Activated naive CD4-positive, alpha-beta T cell treated with anti-CD3 and anti-CD28 coated beads for 36 hours (primary cell): ENCODE results near the gene PPID. TPM values are rescaled to one million over a fixed set of nuclear protein-coding genes. Genes with fewer than 3 reads are reported as not detected.
"Not testable (repeated sequence)": the region's sequence is repeated elsewhere in the genome, so short reads cannot be mapped to it uniquely, and the experiment has no call there.

Experiments
- CTCF ChIA-PET: fragments of 350-600 bp; sonication (Branson Sonifier 250); formaldehyde crosslinking; loops from one replicate; lab custom pipeline; 2021; ENCODE audit warnings: antibody characterized with exemption; lab: Charles Lee
- DNase-seq: peaks from one replicate; pipeline ENCODE4 v3.0.0-alpha.2; 2020
- H3K27ac Mint-ChIP-seq: one replicate; pipeline ENCODE4 v1.8.0; 2021; ENCODE audit warnings: mild to moderate bottlenecking, mixed read lengths
- H3K27me3 Mint-ChIP-seq: one replicate; pipeline ENCODE4 v1.8.0; 2021; ENCODE audit warnings: low read depth, mixed read lengths
- H3K36me3 Mint-ChIP-seq: one replicate; pipeline ENCODE4 v1.8.0; 2021; ENCODE audit warnings: low read depth, mixed read lengths
- H3K4me1 Mint-ChIP-seq: one replicate; pipeline ENCODE4 v1.8.0; 2021; ENCODE audit warnings: low read depth, mixed read lengths
- H3K4me3 Mint-ChIP-seq: one replicate; pipeline ENCODE4 v1.8.0; 2021; ENCODE audit warnings: mild to moderate bottlenecking, moderate library complexity, mixed read lengths
- H3K9me3 Mint-ChIP-seq: one replicate; pipeline ENCODE4 v1.8.0; 2021; ENCODE audit warnings: mixed read lengths
- intact Hi-C: fragments of 100-400 bp; cut with micrococcal nuclease; formaldehyde crosslinking; loops from one replicate; pipeline ENCODE4 v1.15.1; 2023
- total RNA-seq, 2 experiments: library from RNA; stranded (reverse); gene quantifications; one replicate each; pipeline ENCODE4 v1.2.3, GENCODE V29; 2021

Gene PPID
- total RNA-seq, 2 experiments from 2014 or later, result 55.4 to 55.6 TPM

- H3K4me3 Mint-ChIP-seq, result no peak overlapping the region
- H3K27ac Mint-ChIP-seq, result no peak overlapping the region
- H3K4me1 Mint-ChIP-seq, result peaks cover under 1% of the 10 kb centered on the region
- H3K27me3 Mint-ChIP-seq, result no peaks in the 10 kb centered on the region
- intact Hi-C loops, result no loop called here
- DNase-seq, result no peak
- no peaks in the 10 kb centered on the region for H3K9me3 Mint-ChIP-seq
- H3K36me3 Mint-ChIP-seq, result peaks cover 8% of the 10 kb centered on the region
- CTCF ChIA-PET, result interaction anchor here (0.7 to 1.0 kb wide), 2 partner anchors 173 to 524 kb away, joined by 5 read pairs; no protein-coding TSS in a partner anchor
Measured at GRCh38 chr4:158678767-158679166, 44.4 kb downstream of the PPID start.

DNA sequence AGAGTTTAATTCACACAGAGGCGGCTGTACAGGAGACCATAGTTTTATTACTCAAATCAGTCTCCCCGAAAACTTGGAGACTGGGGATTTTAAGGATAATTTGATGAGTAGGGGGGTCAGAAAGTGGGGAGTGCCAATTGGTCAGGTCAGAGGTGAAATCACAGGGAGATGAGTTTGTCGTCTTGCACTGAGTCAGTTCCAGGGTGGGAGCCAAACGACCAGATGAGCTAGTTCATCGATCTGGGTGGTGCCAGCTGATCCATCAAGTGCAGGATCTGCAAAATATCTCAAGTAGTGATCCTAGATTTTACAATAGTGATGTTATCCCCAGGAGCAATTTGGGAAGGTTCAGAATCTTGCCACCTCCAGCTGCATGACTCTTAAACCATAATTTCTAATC is 47.1 kb downstream of the PPID start:
- CTCF ChIA-PET, result no interaction called here
- no peak overlapping the region for H3K27ac Mint-ChIP-seq
- no peaks in the 10 kb centered on the region for H3K9me3 Mint-ChIP-seq
- peaks cover 7% of the 10 kb centered on the region for H3K36me3 Mint-ChIP-seq
- H3K4me3 Mint-ChIP-seq, result no peak overlapping the region
- intact Hi-C loops, result no loop called here
- H3K4me1 Mint-ChIP-seq, result peaks cover 9% of the 10 kb centered on the region
- no peak for DNase-seq
- no peaks in the 10 kb centered on the region for H3K27me3 Mint-ChIP-seq

DNA sequence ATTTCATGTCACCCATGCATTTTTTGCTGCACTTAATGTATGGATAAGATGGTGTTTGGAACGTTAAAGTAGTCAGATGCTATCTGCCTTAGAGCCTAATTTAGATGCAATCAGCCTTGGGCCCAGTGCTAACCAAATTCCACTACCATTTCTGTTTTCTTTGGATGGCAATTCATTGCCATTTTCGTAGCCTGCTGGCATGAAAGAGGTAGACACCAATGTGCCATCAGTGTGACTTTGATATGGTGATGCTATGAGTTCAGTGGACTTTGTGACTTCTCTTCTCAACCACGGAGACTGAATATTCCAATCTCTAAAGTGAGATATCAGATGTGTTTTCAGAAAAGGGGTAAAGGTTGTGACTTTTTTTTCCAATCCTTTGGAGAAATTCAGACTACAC is 49.6 kb downstream of the PPID start:
- CTCF ChIA-PET, result interaction anchor here (1.3 to 1.7 kb wide), 2 partner anchors 7 to 23 kb away, joined by 3 to 4 read pairs; no protein-coding TSS in a partner anchor
- no peaks in the 10 kb centered on the region for H3K27me3 Mint-ChIP-seq
- H3K4me3 Mint-ChIP-seq, result no peak overlapping the region
- intact Hi-C loops, result loop anchor here (2.0 to 5.0 kb wide), 2 partner anchors 139 to 461 kb away; partner anchors contain the start of gene TMEM144
- no peak for DNase-seq
- peaks cover 19% of the 10 kb centered on the region for H3K4me1 Mint-ChIP-seq
- H3K36me3 Mint-ChIP-seq, result peaks cover 5% of the 10 kb centered on the region
- no peak overlapping the region for H3K27ac Mint-ChIP-seq
- H3K9me3 Mint-ChIP-seq, result no peaks in the 10 kb centered on the region

- Mint-ChIP-seq H3K4me1 (peaks cover 19% of the 10 kb centered on the region), H3K36me3 (peaks cover 5% of the 10 kb centered on the region), H3K4me3 (peak within 1 kb of the TSS; percentile 96), H3K9me3 (no peaks in the 10 kb centered on the region), H3K27ac (peak within 1 kb of the TSS; percentile 94), H3K27me3 (no peaks in the 10 kb centered on the region)
- intact Hi-C loops, result loop anchor here (1.0 to 5.0 kb wide), 10 partner anchors 51 to 534 kb away; partner anchors contain the start of genes FNIP2, PPID and TMEM144
- CTCF ChIA-PET, result interaction anchor here (1.3 to 1.7 kb wide), 2 partner anchors 9 to 24 kb away, joined by 3 to 4 read pairs; no protein-coding TSS in a partner anchor
- peak; percentile 97 for DNase-seq
Measured at GRCh38 chr4:158671915-158672806, 51.0 kb downstream of the PPID start, which contains the start of gene ETFDH. ETFDH (plus strand) TSS chr4:158672296; CDS start chr4:158672457, 161 bp downstream.

GRCh38 chr4:158671665-158671914 is 51.6 kb downstream of the PPID start, which contains the start of gene C4orf46:
C4orf46 (minus strand) TSS chr4:158671887; CDS start chr4:158671801, 86 bp downstream.
- Mint-ChIP-seq H3K4me1 (peaks cover 19% of the 10 kb centered on the region), H3K36me3 (peaks cover 3% of the 10 kb centered on the region), H3K4me3 (peak within 1 kb of the TSS; percentile 96), H3K27me3 (no peaks in the 10 kb centered on the region), H3K27ac (peak within 1 kb of the TSS; percentile 94), H3K9me3 (no peaks in the 10 kb centered on the region)
- intact Hi-C loops, result loop anchor here (1.0 to 5.0 kb wide), 7 partner anchors 52 to 535 kb away; partner anchors contain the start of genes PPID and TMEM144
- CTCF ChIA-PET, result no interaction called here
- DNase-seq, result no peak

DNA sequence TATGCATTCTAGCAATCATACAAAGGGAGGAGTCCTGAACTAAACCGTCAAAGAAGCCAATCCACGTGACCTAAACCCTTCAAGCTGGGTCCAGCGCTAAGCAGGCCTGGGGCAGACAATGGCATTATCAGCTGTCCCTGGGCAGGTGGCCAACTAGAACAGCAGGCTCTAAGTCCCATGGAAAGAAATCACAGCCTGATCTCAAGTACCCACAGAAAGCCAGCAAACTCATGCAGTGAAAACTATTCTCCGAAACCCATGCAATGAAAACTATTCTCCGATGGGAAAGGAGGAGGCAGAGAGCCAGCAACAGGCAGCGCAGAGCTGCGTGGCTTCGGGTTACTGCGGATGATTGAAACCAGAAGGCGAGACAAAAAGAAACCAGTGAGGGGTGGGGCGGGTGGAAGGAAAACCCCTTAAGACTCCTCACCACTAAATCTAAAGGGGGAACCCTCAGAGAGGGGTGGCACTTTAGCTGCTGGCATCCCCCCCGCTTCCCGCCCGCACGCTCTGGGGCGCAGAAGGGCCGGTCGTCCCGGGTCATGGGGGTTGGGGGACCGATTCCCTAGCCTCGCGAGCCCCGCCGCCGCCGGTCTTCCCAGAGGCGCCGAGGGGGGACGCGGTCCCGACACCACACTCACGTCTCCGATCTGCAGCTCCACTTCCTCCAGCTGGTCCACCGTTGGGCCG is 52.1 kb downstream of the PPID start:
- peak overlapping the region; percentile 96 for H3K4me3 Mint-ChIP-seq
- no peaks in the 10 kb centered on the region for H3K27me3 Mint-ChIP-seq
- CTCF ChIA-PET, result interaction anchor here (1.1 kb wide), 1 partner anchor 54 kb away, joined by 4 read pairs; no protein-coding TSS in a partner anchor
- H3K4me1 Mint-ChIP-seq, result peaks cover 19% of the 10 kb centered on the region
- peak; percentile 86 for DNase-seq
- intact Hi-C loops, result loop anchor here (1.0 to 5.0 kb wide), 7 partner anchors 52 to 535 kb away; partner anchors contain the start of genes PPID and TMEM144
- peaks cover 3% of the 10 kb centered on the region for H3K36me3 Mint-ChIP-seq
- H3K9me3 Mint-ChIP-seq, result no peaks in the 10 kb centered on the region
- H3K27ac Mint-ChIP-seq, result peak overlapping the region; percentile 94

GRCh38 chr4:158669310-158669709 is 53.9 kb downstream of the PPID start:
- intact Hi-C loops, result no loop called here
- H3K4me3 Mint-ChIP-seq, result no peak overlapping the region

DNA sequence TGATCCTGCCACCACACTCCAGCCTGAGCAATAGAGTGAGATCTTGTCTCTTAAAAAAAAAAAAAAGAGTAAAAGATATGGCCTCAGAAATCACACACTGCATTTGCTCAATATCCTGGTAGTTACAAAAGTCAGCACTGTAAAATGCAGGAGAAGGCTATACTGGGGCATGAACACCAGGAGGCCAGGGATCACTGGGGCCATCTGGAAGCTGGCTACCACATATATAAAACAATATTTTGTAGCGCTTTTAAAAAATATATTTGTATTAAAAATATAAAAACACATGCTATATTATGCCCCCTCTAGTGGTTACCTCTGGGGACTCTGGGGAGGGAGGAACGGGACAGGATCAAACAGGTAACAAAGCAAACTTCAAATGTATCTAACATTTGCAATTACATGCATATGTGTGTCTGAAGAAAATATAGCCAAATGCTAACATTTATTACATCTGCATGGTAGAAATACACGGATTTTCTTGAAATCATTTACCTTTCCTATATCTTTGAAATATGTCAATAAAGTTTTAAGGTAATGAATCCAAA is 55.5 kb downstream of the PPID start:
- Mint-ChIP-seq H3K9me3 (no peaks in the 10 kb centered on the region), H3K4me3 (no peak overlapping the region), H3K27ac (no peak overlapping the region), H3K4me1 (peaks cover 16% of the 10 kb centered on the region), H3K36me3 (peaks cover 3% of the 10 kb centered on the region), H3K27me3 (no peaks in the 10 kb centered on the region)
- peak; percentile 28 for DNase-seq
- intact Hi-C loops, result loop anchor here (2.0 kb wide), 1 partner anchor 171 kb away; no protein-coding TSS in a partner anchor
- CTCF ChIA-PET, result interaction anchor here (0.6 to 0.7 kb wide), 6 partner anchors 59 to 441 kb away, joined by 3 to 5 read pairs (median 4); no protein-coding TSS in a partner anchor

More at GRCh38 chr4:158669310-158669709, 53.9 kb downstream of the PPID start:
- Mint-ChIP-seq H3K27ac (no peak overlapping the region), H3K36me3 (peaks cover 3% of the 10 kb centered on the region), H3K27me3 (no peaks in the 10 kb centered on the region), H3K9me3 (no peaks in the 10 kb centered on the region), H3K4me1 (peaks cover 19% of the 10 kb centered on the region)
- DNase-seq, result no peak
- CTCF ChIA-PET, result interaction anchor here (0.7 to 1.2 kb wide), 3 partner anchors 34 to 245 kb away, joined by 3 to 4 read pairs (median 3); no protein-coding TSS in a partner anchor

DNA sequence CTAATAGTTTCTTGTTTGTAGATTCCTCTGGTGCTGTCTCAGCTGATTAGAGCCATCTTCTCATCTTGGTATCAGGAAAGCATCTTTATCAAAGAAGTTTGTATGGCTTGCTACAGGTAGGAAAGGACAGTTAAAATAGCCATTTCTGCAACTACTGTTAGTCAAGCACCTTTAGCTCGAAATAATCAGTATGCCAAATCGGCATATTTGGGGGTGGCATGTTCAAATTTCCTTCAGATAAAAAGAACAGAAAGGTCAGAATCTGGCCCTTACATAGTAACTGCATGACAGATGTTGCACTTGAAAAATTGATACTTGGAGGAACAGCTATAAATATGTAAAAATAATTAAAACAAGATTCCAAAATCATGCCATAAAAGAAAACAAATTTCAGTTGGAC is 56.3 kb downstream of the PPID start:
- Mint-ChIP-seq H3K4me1 (peaks cover 13% of the 10 kb centered on the region), H3K27ac (no peak overlapping the region), H3K9me3 (no peaks in the 10 kb centered on the region), H3K27me3 (no peaks in the 10 kb centered on the region), H3K4me3 (no peak overlapping the region), H3K36me3 (peaks cover 3% of the 10 kb centered on the region)
- intact Hi-C loops, result loop anchor here (2.0 kb wide), 1 partner anchor 170 kb away; no protein-coding TSS in a partner anchor
- CTCF ChIA-PET, result interaction anchor here (0.6 to 0.7 kb wide), 3 partner anchors 58 to 139 kb away, joined by 3 to 4 read pairs (median 3); no protein-coding TSS in a partner anchor
- no peak for DNase-seq

GRCh38 chr4:158664806-158665205 is 58.4 kb downstream of the PPID start:
- H3K27me3 Mint-ChIP-seq, result no peaks in the 10 kb centered on the region
- CTCF ChIA-PET, result no interaction called here
- H3K27ac Mint-ChIP-seq, result no peak overlapping the region
- H3K4me1 Mint-ChIP-seq, result peaks cover 5% of the 10 kb centered on the region
- no peak for DNase-seq
- H3K36me3 Mint-ChIP-seq, result peaks cover 2% of the 10 kb centered on the region
- no peak overlapping the region for H3K4me3 Mint-ChIP-seq
- H3K9me3 Mint-ChIP-seq, result no peaks in the 10 kb centered on the region
- intact Hi-C loops, result no loop called here

- H3K4me3 Mint-ChIP-seq, H3K27me3 Mint-ChIP-seq, DNase-seq, CTCF ChIA-PET, H3K4me1 Mint-ChIP-seq, H3K36me3 Mint-ChIP-seq, H3K27ac Mint-ChIP-seq, intact Hi-C loops, H3K9me3 Mint-ChIP-seq: not testable (repeated sequence)
Measured at GRCh38 chr4:158663707-158664625, 59.2 kb downstream of the PPID start.
